KMS-11 (cell line): Measurements from ENCODE around the gene DENND1A.

Experiments used
- H2AFZ ChIP-seq: fragments of 200-600 bp; sonication (generic); 2 replicates; pipeline ENCODE4 v1.6.1; 2016; ENCODE audit warnings: antibody characterized with exemption, mixed run types, low read depth
- H3K27ac ChIP-seq: fragments of 200-600 bp; sonication (generic); 2 replicates; pipeline ENCODE4 v1.6.1; 2016; ENCODE audit warnings: mild to moderate bottlenecking, mixed run types
- H3K27me3 ChIP-seq: fragments of 200-600 bp; sonication (generic); 2 replicates; pipeline ENCODE4 v1.6.1; 2017; ENCODE audit warnings: mild to moderate bottlenecking, low read depth, mixed run types, moderate library complexity; ENCODE audit not compliant: insufficient read depth
- H3K36me3 ChIP-seq: fragments of 200-600 bp; sonication (generic); 2 replicates; pipeline ENCODE4 v1.6.1; 2017; ENCODE audit warnings: mild to moderate bottlenecking, mixed run types; ENCODE audit not compliant: insufficient read depth
- H3K4me1 ChIP-seq: fragments of 200-600 bp; sonication (generic); 2 replicates; pipeline ENCODE4 v1.6.1; 2016; ENCODE audit warnings: mild to moderate bottlenecking, low read depth, mixed run types; ENCODE audit not compliant: poor library complexity, severe bottlenecking
- H3K4me2 ChIP-seq: fragments of 200-600 bp; sonication (generic); 2 replicates; pipeline ENCODE4 v1.7.0; 2016; ENCODE audit warnings: mild to moderate bottlenecking, mixed run types
- H3K4me3 ChIP-seq: fragments of 200-600 bp; sonication (generic); IDR thresholded peaks from 2 replicates; pipeline ENCODE4 v1.6.1; 2017; ENCODE audit warnings: low read depth, low read length, mixed read lengths; ENCODE audit not compliant: insufficient read depth
- H3K79me2 ChIP-seq: fragments of 200-600 bp; sonication (generic); 2 replicates; pipeline ENCODE4 v1.6.1; 2016; ENCODE audit warnings: low read depth, mixed run types; ENCODE audit not compliant: insufficient read depth
- H3K9ac ChIP-seq: fragments of 200-600 bp; sonication (generic); 2 replicates; pipeline ENCODE4 v1.6.1; 2016; ENCODE audit warnings: mild to moderate bottlenecking, mixed run types
- H4K20me1 ChIP-seq: fragments of 200-600 bp; sonication (generic); 2 replicates; pipeline ENCODE4 v1.6.1; 2016; ENCODE audit warnings: mild to moderate bottlenecking, mixed run types; ENCODE audit not compliant: insufficient read depth
- CTCF ChIP-seq: fragments of 200-600 bp; sonication (generic); conservative IDR thresholded peaks from 2 replicates; pipeline ENCODE4 v1.6.1; 2017; ENCODE audit warnings: low read depth, mild to moderate bottlenecking, antibody characterized with exemption, low read length, moderate library complexity, mixed read lengths

DENND1A gene

DNA sequence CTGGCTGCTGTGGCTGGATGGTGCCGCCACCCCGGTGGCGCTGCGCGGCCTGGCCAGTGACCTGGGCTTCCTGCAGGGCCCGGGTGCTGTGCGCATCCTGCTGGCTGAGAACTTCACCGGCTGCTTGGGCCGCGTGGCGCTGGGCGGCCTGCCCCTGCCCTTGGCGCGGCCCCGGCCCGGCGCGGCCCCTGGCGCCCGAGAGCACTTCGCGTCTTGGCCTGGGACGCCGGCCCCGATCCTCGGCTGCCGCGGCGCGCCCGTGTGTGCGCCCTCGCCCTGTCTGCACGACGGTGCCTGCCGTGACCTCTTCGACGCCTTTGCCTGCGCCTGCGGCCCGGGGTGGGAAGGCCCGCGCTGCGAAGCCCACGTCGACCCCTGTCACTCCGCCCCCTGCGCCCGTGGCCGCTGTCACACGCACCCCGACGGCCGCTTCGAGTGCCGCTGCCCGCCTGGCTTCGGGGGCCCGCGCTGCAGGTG, 556.4 kb downstream of the DENND1A start:
- H4K20me1 ChIP-seq: no peaks in the 10 kb centered on the region
- H3K27ac ChIP-seq: no peak overlapping the region
- no peak for TF ChIP-seq CTCF
- H3K4me3 ChIP-seq: no peak overlapping the region
- H3K4me1 ChIP-seq: no peaks in the 10 kb centered on the region
- H3K4me2 ChIP-seq: no peak overlapping the region
- no peaks in the 10 kb centered on the region for H3K79me2 ChIP-seq
- H2AFZ ChIP-seq: no peak overlapping the region
- no peaks in the 10 kb centered on the region for H3K36me3 ChIP-seq
- no peak overlapping the region for H3K9ac ChIP-seq
- H3K27me3 ChIP-seq: peaks cover 38% of the 10 kb centered on the region

GRCh38 chr9:123372766-123373446, 557.0 kb downstream of the DENND1A start:
- Histone ChIP-seq H3K4me3 (no peak overlapping the region), H3K4me1 (no peaks in the 10 kb centered on the region), H3K4me2 (no peak overlapping the region), H3K79me2 (no peaks in the 10 kb centered on the region), H4K20me1 (no peaks in the 10 kb centered on the region), H3K9ac (no peak overlapping the region), H3K27ac (no peak overlapping the region), H3K36me3 (no peaks in the 10 kb centered on the region), H2AFZ (no peak overlapping the region), H3K27me3 (peaks cover 38% of the 10 kb centered on the region)
- no peak for TF ChIP-seq CTCF

- Histone ChIP-seq H3K4me1 (no peaks in the 10 kb centered on the region), H3K27me3 (peaks cover 38% of the 10 kb centered on the region), H4K20me1 (no peaks in the 10 kb centered on the region), H2AFZ (no peak overlapping the region), H3K4me2 (no peak overlapping the region), H3K4me3 (no peak overlapping the region), H3K36me3 (no peaks in the 10 kb centered on the region), H3K79me2 (no peaks in the 10 kb centered on the region), H3K27ac (no peak overlapping the region), H3K9ac (no peak overlapping the region)
- TF ChIP-seq CTCF: no peak
These were observed 557.9 kb downstream of the DENND1A start for GRCh38 chr9:123371805-123372590.

DNA sequence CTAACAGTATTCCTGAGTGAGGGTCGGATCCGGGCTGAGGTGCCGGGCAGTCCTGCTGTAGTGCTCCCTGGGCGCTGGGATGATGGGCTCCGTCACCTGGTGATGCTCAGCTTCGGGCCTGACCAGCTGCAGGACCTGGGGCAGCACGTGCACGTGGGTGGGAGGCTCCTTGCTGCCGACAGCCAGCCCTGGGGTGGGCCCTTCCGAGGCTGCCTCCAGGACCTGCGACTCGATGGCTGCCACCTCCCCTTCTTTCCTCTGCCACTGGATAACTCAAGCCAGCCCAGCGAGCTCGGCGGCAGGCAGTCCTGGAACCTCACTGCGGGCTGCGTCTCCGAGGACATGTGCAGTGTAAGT, 558.7 kb downstream of the DENND1A start:
- Histone ChIP-seq H3K27ac (no peak overlapping the region), H3K4me1 (no peaks in the 10 kb centered on the region), H3K9ac (no peak overlapping the region), H2AFZ (no peak overlapping the region), H3K79me2 (no peaks in the 10 kb centered on the region), H3K36me3 (no peaks in the 10 kb centered on the region), H3K4me2 (no peak overlapping the region), H3K4me3 (no peak overlapping the region), H3K27me3 (peaks cover 38% of the 10 kb centered on the region), H4K20me1 (no peaks in the 10 kb centered on the region)
- TF ChIP-seq CTCF: no peak
